Hematopoietic multipotent progenitor cell treated with erythropoietin and hydrocortisone succinate and interleukin-3 and kit ligand, for 15 days (in vitro differentiated cells): ENCODE results near the gene CES3.

Experiments
- DNase-seq: peaks from one replicate; pipeline ENCODE4 v3.0.0-alpha.2; 2015; ENCODE audit warnings: low spot score

CES3 gene

GRCh38 chr16:66961065-66961744 lies at the start of gene CES3:
Gene CES3 (plus strand): TSS chr16:66961266. CDS start chr16:66961308, 42 bp downstream.
- peak; percentile 52 for DNase-seq

- no peak for DNase-seq
Measured at GRCh38 chr16:66911801-66912200, 49.3 kb upstream of the CES3 start.

GRCh38 chr16:66913081-66913480 lies 48.0 kb upstream of the CES3 start:
- no peak for DNase-seq

GRCh38 chr16:66913711-66914110 lies 47.4 kb upstream of the CES3 start:
- DNase-seq = no peak

- no peak for DNase-seq
Measured at GRCh38 chr16:66914541-66914940, 46.5 kb upstream of the CES3 start.

- DNase-seq = no peak
Measured at GRCh38 chr16:66915041-66915440, 46.0 kb upstream of the CES3 start.

- DNase-seq = no peak
Measured at GRCh38 chr16:66916518-66916917, 44.5 kb upstream of the CES3 start.

- DNase-seq = no peak
Measured at GRCh38 chr16:66917741-66918140, 43.3 kb upstream of the CES3 start.

GRCh38 chr16:66918355-66918754 lies 42.7 kb upstream of the CES3 start:
- no peak for DNase-seq

GRCh38 chr16:66918803-66919568 lies 42.1 kb upstream of the CES3 start, which contains the start of gene CDH16:
Gene CDH16 (minus strand): TSS chr16:66918885. CDS start chr16:66918065, 820 bp downstream.
- DNase-seq = no peak

GRCh38 chr16:66919569-66920298 lies 41.3 kb upstream of the CES3 start:
- DNase-seq = no peak

GRCh38 chr16:66920299-66920590 lies 40.8 kb upstream of the CES3 start:
- DNase-seq = no peak

GRCh38 chr16:66920924-66921680 lies 40.0 kb upstream of the CES3 start:
- no peak for DNase-seq

GRCh38 chr16:66921729-66922450 lies 39.2 kb upstream of the CES3 start:
- DNase-seq = no peak

- no peak for DNase-seq
Measured at GRCh38 chr16:66923247-66923731, 37.8 kb upstream of the CES3 start.

GRCh38 chr16:66923866-66924265 lies 37.2 kb upstream of the CES3 start:
- no peak for DNase-seq

- DNase-seq = no peak
Measured at GRCh38 chr16:66924527-66925321, 36.3 kb upstream of the CES3 start.

GRCh38 chr16:66925322-66925840 lies 35.7 kb upstream of the CES3 start, which contains the start of gene RRAD:
Gene RRAD (minus strand): TSS chr16:66925535. CDS start chr16:66925179, 356 bp downstream.
- no peak for DNase-seq

- no peak for DNase-seq
Measured at GRCh38 chr16:66926171-66926947, 34.7 kb upstream of the CES3 start.
